NCI-H1092 (cell line): ENCODE results near the gene MPP7.

Source experiments
- DNase-seq: peaks from one replicate; lab custom pipeline; 2025; lab: John Stamatoyannopoulos, UW

The MPP7 gene

GRCh38 chr10:28305553-28305952 lies 2.7 kb upstream of the MPP7 start:
- no peak for DNase-seq

GRCh38 chr10:28304032-28304571 lies 1.2 kb upstream of the MPP7 start:
- no peak for DNase-seq

GRCh38 chr10:28302012-28302637 lies 739 bp downstream of the MPP7 start:
- peak; percentile 5 for DNase-seq

- DNase-seq: no peak
Observed at GRCh38 chr10:28300027-28300426, 2.8 kb downstream of the MPP7 start.

- DNase-seq: no peak
Observed at GRCh38 chr10:28298951-28299350, 3.9 kb downstream of the MPP7 start.

GRCh38 chr10:28296023-28296422 lies 6.8 kb downstream of the MPP7 start:
- DNase-seq: no peak

GRCh38 chr10:28295336-28295735 lies 7.5 kb downstream of the MPP7 start:
- DNase-seq: no peak

- DNase-seq: no peak
Observed at GRCh38 chr10:28294809-28295208, 8.1 kb downstream of the MPP7 start.

GRCh38 chr10:28294169-28294532 lies 8.7 kb downstream of the MPP7 start:
- no peak for DNase-seq

GRCh38 chr10:28293236-28294168 lies 9.4 kb downstream of the MPP7 start:
- no peak for DNase-seq

- DNase-seq: no peak
Observed at GRCh38 chr10:28291881-28292297, 11.0 kb downstream of the MPP7 start.

GRCh38 chr10:28285816-28286215 lies 17.0 kb downstream of the MPP7 start:
- no peak for DNase-seq

- DNase-seq: no peak
Observed at GRCh38 chr10:28284126-28284525, 18.7 kb downstream of the MPP7 start.

- no peak for DNase-seq
Observed at GRCh38 chr10:28283251-28283650, 19.6 kb downstream of the MPP7 start.

- DNase-seq: no peak
Observed at GRCh38 chr10:28282336-28282735, 20.5 kb downstream of the MPP7 start.

GRCh38 chr10:28281726-28282315 lies 21.0 kb downstream of the MPP7 start:
- DNase-seq: no peak

GRCh38 chr10:28280652-28281051 lies 22.2 kb downstream of the MPP7 start:
- no peak for DNase-seq

- no peak for DNase-seq
Observed at GRCh38 chr10:28279878-28280277, 23.0 kb downstream of the MPP7 start.

- no peak for DNase-seq
Observed at GRCh38 chr10:28278842-28279241, 24.0 kb downstream of the MPP7 start.

GRCh38 chr10:28276384-28276783 lies 26.5 kb downstream of the MPP7 start:
- DNase-seq: no peak

- DNase-seq: no peak
Observed at GRCh38 chr10:28274475-28274874, 28.4 kb downstream of the MPP7 start.

GRCh38 chr10:28273343-28273742 lies 29.5 kb downstream of the MPP7 start:
- no peak for DNase-seq
